Breast epithelium (tissue), 4 donors: ENCODE data around the gene PLCL2. TPM values are rescaled to one million over a fixed set of nuclear protein-coding genes. Genes with fewer than 3 reads are reported as not detected.

ENCODE experiments used
- DNase-seq, 2 donors: peaks; one replicate each; pipeline ENCODE4 v3.0.0-alpha.2; 2019; ENCODE audit warnings: low spot score in 2 of 2
- H3K27ac ChIP-seq, 2 donors: fragments of 200-600 bp; sonication (generic) in 1 of 2; one replicate each; pipeline ENCODE4 v1.5.1; 2016 to 2019; ENCODE audit warnings: mild to moderate bottlenecking in 1 of 2
- H3K27me3 ChIP-seq, 2 donors: fragments of 200-600 bp; sonication (generic) in 1 of 2; one replicate each; pipeline versions ENCODE4 v1.5.1 to v1.6.0; 2017 to 2019; ENCODE audit warnings: control low read depth in 1 of 2, mild to moderate bottlenecking in 1 of 2
- H3K36me3 ChIP-seq: fragments of 200-600 bp; one replicate; pipeline ENCODE4 v1.5.1; 2019
- H3K4me1 ChIP-seq, 2 donors: fragments of 200-600 bp; sonication (generic); one replicate each; pipeline ENCODE4 v1.5.1; 2016 to 2019; ENCODE audit warnings: control low read depth in 1 of 2
- H3K4me3 ChIP-seq, 3 donors: fragments of 200-600 bp; sonication (generic); 1 replicate in 2 of 3; 2 replicates in 1 of 3; pipeline ENCODE4 v1.5.1; 2016 to 2019; ENCODE audit warnings: mild to moderate bottlenecking in 3 of 3, moderate library complexity in 2 of 3
- H3K9me3 ChIP-seq, 2 donors: fragments of 200-600 bp; sonication (generic) in 1 of 2; one replicate each; pipeline ENCODE4 v1.5.1; 2016 to 2019; ENCODE audit warnings: control low read depth in 1 of 2
- POLR2A ChIP-seq: fragments of 450-650 bp; IDR thresholded peaks from one replicate; pipeline ENCODE4 v1.6.1; 2016; ENCODE audit warnings: antibody characterized with exemption, mild to moderate bottlenecking, moderate library complexity
- POLR2AphosphoS5 ChIP-seq, 3 donors: sonication (generic); formaldehyde crosslinking; IDR thresholded peaks; one replicate each; pipeline ENCODE4 v1.6.1; 2017; ENCODE audit warnings: antibody characterized with exemption in 3 of 3
- intact Hi-C: fragments of 100-400 bp; cut with DNase I; formaldehyde crosslinking; loops from one replicate; pipeline ENCODE4 v1.15.1; 2023; ENCODE audit warnings: low total_unique reads
- total RNA-seq, 3 donors: library from RNA; depleted of rRNA; stranded (reverse); fragments of >200 nt; gene quantifications; one replicate each; pipeline ENCODE4 v1.1.0, GENCODE V29; 2016
- TF ChIP-seq, protein P1 (sequence below), 3 donors: fragments of 450-650 bp; IDR thresholded peaks; one replicate each; pipeline ENCODE4 v1.5.1; 2016 to 2017; ENCODE audit warnings: antibody characterized with exemption in 3 of 3, mild to moderate bottlenecking in 3 of 3, moderate library complexity in 3 of 3

The PLCL2 gene
- total RNA-seq, 3 donors from 2014 or later: 7.8 to 21.9 (median 17.0) TPM

DNA sequence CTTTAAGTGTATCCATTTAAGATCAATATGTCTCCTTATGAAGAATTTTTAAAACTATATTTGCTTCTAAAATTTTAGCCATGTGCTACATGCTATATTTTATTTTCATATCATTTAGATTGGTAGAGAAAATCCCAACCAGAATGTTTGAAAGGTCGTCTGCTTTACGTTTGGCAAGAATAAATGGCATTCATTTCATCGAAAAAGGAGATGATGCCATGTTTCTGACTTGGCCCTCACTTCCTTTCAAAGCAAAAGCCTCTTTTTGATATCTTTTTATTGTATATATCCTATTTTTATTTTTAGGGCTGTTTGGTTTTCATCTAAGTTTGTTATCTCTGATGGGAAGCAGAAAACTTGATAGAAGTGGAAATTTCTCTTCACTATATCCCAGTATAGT is 176.2 kb downstream of the PLCL2 start:
- intact Hi-C loops: no loop called here
- H3K27ac ChIP-seq: no peak overlapping the region

GRCh38 chr3:17062736-17063135 is 178.0 kb downstream of the PLCL2 start:
- Histone ChIP-seq H3K27ac (no peak overlapping the region), H3K4me1 (no peaks in the 10 kb centered on the region), H3K27me3 (no peaks in the 10 kb centered on the region), H3K36me3 (no peaks in the 10 kb centered on the region), H3K9me3 (no peaks in the 10 kb centered on the region), H3K4me3 (no peak overlapping the region)
- intact Hi-C loops: no loop called here
- TF ChIP-seq, protein P1, sequence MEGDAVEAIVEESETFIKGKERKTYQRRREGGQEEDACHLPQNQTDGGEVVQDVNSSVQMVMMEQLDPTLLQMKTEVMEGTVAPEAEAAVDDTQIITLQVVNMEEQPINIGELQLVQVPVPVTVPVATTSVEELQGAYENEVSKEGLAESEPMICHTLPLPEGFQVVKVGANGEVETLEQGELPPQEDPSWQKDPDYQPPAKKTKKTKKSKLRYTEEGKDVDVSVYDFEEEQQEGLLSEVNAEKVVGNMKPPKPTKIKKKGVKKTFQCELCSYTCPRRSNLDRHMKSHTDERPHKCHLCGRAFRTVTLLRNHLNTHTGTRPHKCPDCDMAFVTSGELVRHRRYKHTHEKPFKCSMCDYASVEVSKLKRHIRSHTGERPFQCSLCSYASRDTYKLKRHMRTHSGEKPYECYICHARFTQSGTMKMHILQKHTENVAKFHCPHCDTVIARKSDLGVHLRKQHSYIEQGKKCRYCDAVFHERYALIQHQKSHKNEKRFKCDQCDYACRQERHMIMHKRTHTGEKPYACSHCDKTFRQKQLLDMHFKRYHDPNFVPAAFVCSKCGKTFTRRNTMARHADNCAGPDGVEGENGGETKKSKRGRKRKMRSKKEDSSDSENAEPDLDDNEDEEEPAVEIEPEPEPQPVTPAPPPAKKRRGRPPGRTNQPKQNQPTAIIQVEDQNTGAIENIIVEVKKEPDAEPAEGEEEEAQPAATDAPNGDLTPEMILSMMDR (IDR thresholded peaks at IDR 0.05): no peak
- no peak for TF ChIP-seq POLR2AphosphoS5 (IDR thresholded peaks at IDR 0.05)
- no peak for DNase-seq

More for the DNA sequence above, 176.2 kb downstream of the PLCL2 start:
- H3K36me3 ChIP-seq: no peaks in the 10 kb centered on the region
- no peaks in the 10 kb centered on the region for H3K9me3 ChIP-seq
- no peak for DNase-seq
- H3K27me3 ChIP-seq: no peaks in the 10 kb centered on the region
- no peaks in the 10 kb centered on the region for H3K4me1 ChIP-seq
- TF ChIP-seq, protein P1 (IDR thresholded peaks at IDR 0.05): no peak
- TF ChIP-seq POLR2AphosphoS5 (IDR thresholded peaks at IDR 0.05): no peak
- TF ChIP-seq POLR2A: no peak
- H3K4me3 ChIP-seq: no peak overlapping the region

GRCh38 chr3:17063596-17063995 is 178.8 kb downstream of the PLCL2 start:
- intact Hi-C loops: no loop called here
- no peak overlapping the region for H3K27ac ChIP-seq
- no peak overlapping the region for H3K4me3 ChIP-seq
- peaks cover 3% of the 10 kb centered on the region for H3K36me3 ChIP-seq
- H3K4me1 ChIP-seq: no peaks in the 10 kb centered on the region
- H3K27me3 ChIP-seq: no peaks in the 10 kb centered on the region
- no peak for DNase-seq
- TF ChIP-seq POLR2AphosphoS5 (IDR thresholded peaks at IDR 0.05) (no peak), POLR2A (no peak)
- TF ChIP-seq, protein P1 (IDR thresholded peaks at IDR 0.05): no peak
- no peaks in the 10 kb centered on the region for H3K9me3 ChIP-seq

- no peak for DNase-seq
- H3K9me3 ChIP-seq: no peaks in the 10 kb centered on the region
- no peaks in the 10 kb centered on the region for H3K27me3 ChIP-seq
- TF ChIP-seq, protein P1 (IDR thresholded peaks at IDR 0.05): no peak
- TF ChIP-seq POLR2A: no peak
- TF ChIP-seq POLR2AphosphoS5 (IDR thresholded peaks at IDR 0.05): no peak
- intact Hi-C loops: no loop called here
- H3K4me1 ChIP-seq: no peaks in the 10 kb centered on the region
- peaks cover 4% of the 10 kb centered on the region for H3K36me3 ChIP-seq
- H3K4me3 ChIP-seq: no peak overlapping the region
- H3K27ac ChIP-seq: no peak overlapping the region
Observed at GRCh38 chr3:17065315-17065714, 180.6 kb downstream of the PLCL2 start.

GRCh38 chr3:17065881-17066280 is 181.1 kb downstream of the PLCL2 start:
- intact Hi-C loops: loop anchor here (2.0 kb wide), 1 partner anchor 35 kb away; no protein-coding TSS in a partner anchor
- Histone ChIP-seq H3K9me3 (no peaks in the 10 kb centered on the region), H3K27me3 (no peaks in the 10 kb centered on the region), H3K4me3 (no peak overlapping the region), H3K4me1 (no peaks in the 10 kb centered on the region), H3K27ac (no peak overlapping the region), H3K36me3 (peaks cover 4% of the 10 kb centered on the region)
- TF ChIP-seq POLR2AphosphoS5 (IDR thresholded peaks at IDR 0.05) (no peak), POLR2A (no peak)
- TF ChIP-seq, protein P1 (IDR thresholded peaks at IDR 0.05): no peak
- no peak for DNase-seq
